Sigmoid colon (tissue), 7 donors: ENCODE measurements around the gene NDUFB2. TPM values are rescaled to one million over a fixed set of nuclear protein-coding genes. Genes with fewer than 3 reads are reported as not detected.
A peak's percentile ranks its signal among the peaks of the same experiment; 100 is the strongest.

Experiments
- DNase-seq: peaks from one replicate; pipeline ENCODE4 v3.0.0-alpha.2; 2019
- H3K27ac ChIP-seq, 4 donors: fragments of 200-600 bp; sonication (generic); one replicate each; pipeline ENCODE4 v1.5.1; 2016 to 2019; ENCODE audit warnings: mild to moderate bottlenecking in 1 of 4
- H3K27me3 ChIP-seq, 3 donors: fragments of 200-600 bp; sonication (generic); one replicate each; pipeline ENCODE4 v1.5.1; 2019; ENCODE audit warnings: mild to moderate bottlenecking in 1 of 3
- H3K36me3 ChIP-seq, 4 donors: fragments of 200-600 bp; sonication (generic); one replicate each; pipeline ENCODE4 v1.5.1; 2016 to 2019
- H3K4me1 ChIP-seq, 4 donors: fragments of 200-600 bp; sonication (generic); one replicate each; pipeline ENCODE4 v1.5.1; 2017 to 2019
- H3K4me3 ChIP-seq, 4 donors: fragments of 200-600 bp; sonication (generic); one replicate each; pipeline ENCODE4 v1.5.1; 2017 to 2019; ENCODE audit warnings: mild to moderate bottlenecking in 2 of 4, moderate library complexity in 1 of 4
- H3K9me3 ChIP-seq, 4 donors: fragments of 200-600 bp in 3 of 4; sonication (generic) in 3 of 4; one replicate each; pipeline versions ENCODE4 v1.5.1 to v1.6.1; 2013 to 2019
- CTCF ChIP-seq, 4 experiments: fragments of 450-650 bp in 3 of 4; fragments of 200-600 bp in 1 of 4; IDR thresholded peaks; one replicate each; pipeline ENCODE4 v1.5.1; 2016 to 2019; ENCODE audit warnings: antibody characterized with exemption in 4 of 4, mild to moderate bottlenecking in 3 of 4, moderate library complexity in 2 of 4
- EP300 ChIP-seq, 4 donors: sonication (generic); formaldehyde crosslinking; IDR thresholded peaks; one replicate each; pipeline ENCODE4 v1.6.1; 2017; ENCODE audit warnings: antibody characterized with exemption in 4 of 4
- POLR2A ChIP-seq, 2 donors: fragments of 450-650 bp; IDR thresholded peaks; one replicate each; pipeline ENCODE4 v1.6.1; 2016; ENCODE audit warnings: antibody characterized with exemption in 2 of 2, mild to moderate bottlenecking in 2 of 2, moderate library complexity in 2 of 2
- POLR2AphosphoS5 ChIP-seq, 4 donors: sonication (generic); formaldehyde crosslinking; IDR thresholded peaks; one replicate each; pipeline ENCODE4 v1.6.1; 2017; ENCODE audit warnings: antibody characterized with exemption in 4 of 4
- WGBS, 2 donors: extraction: QIAGEN DNeasy Blood & Tissue Kit; methylation state at CpG; one replicate each; pipeline ENCODE4 v1.1.7; 2013; 5-methylcytosine and 5-hydroxymethylcytosine counted together
- intact Hi-C: fragments of 100-400 bp; cut with DNase I; formaldehyde crosslinking; loops from one replicate; pipeline ENCODE4 v1.15.1; 2023
- polyA plus RNA-seq, 3 donors: library from polyadenylated mRNA; stranded (reverse); fragments of 200-250 nt; gene quantifications; one replicate each; pipeline ENCODE4 v1.2.3, GENCODE V29; 2013
- total RNA-seq, 4 donors: library from RNA; depleted of rRNA; stranded (reverse); fragments of >200 nt; gene quantifications; one replicate each; pipeline ENCODE4 v1.1.0, GENCODE V29; 2016
- donor health status: healthy with polysubstance abuse.
- donor health status: Bipolar disorder and iron deficiency.
- donor health status: healthy.

The NDUFB2 gene
- total and polyA plus RNA-seq, 7 donors: 170 to 979 (median 377) TPM

GRCh38 chr7:140680886-140681285 is 15.6 kb upstream of the NDUFB2 start:
- no peak overlapping the region for H3K4me3 ChIP-seq
- no peak overlapping the region for H3K27ac ChIP-seq
- peaks cover 0 to 3% (median 2%) of the 10 kb centered on the region in 4 donors for H3K4me1 ChIP-seq
- TF ChIP-seq EP300 (IDR thresholded peaks at IDR 0.05) (no peak), POLR2A (IDR thresholded peaks at IDR 0.05) (no peak), CTCF (IDR thresholded peaks at IDR 0.05) (no peak)
- intact Hi-C loops: no loop called here
- no peak for DNase-seq
- 94 to 95% methylated on average over 7 of the region's 7 CpGs for WGBS, 2 donors
- no peaks in the 10 kb centered on the region for H3K27me3 ChIP-seq
- peaks cover 0 to 76% (median 18%) of the 10 kb centered on the region in 4 donors for H3K36me3 ChIP-seq
- no peaks in the 10 kb centered on the region for H3K9me3 ChIP-seq

GRCh38 chr7:140681766-140682165 is 14.7 kb upstream of the NDUFB2 start:
- no peak for DNase-seq
- H3K9me3 ChIP-seq: no peaks in the 10 kb centered on the region
- TF ChIP-seq EP300 (IDR thresholded peaks at IDR 0.05) (no peak), POLR2A (IDR thresholded peaks at IDR 0.05) (no peak), CTCF (IDR thresholded peaks at IDR 0.05) (no peak), POLR2AphosphoS5 (IDR thresholded peaks at IDR 0.05) (no peak)
- no peak overlapping the region for H3K27ac ChIP-seq
- peaks cover 0 to 84% (median 22%) of the 10 kb centered on the region in 4 donors for H3K36me3 ChIP-seq
- intact Hi-C loops: no loop called here
- no peaks in the 10 kb centered on the region for H3K27me3 ChIP-seq
- WGBS, 2 donors: 95% methylated on average over 3 of the region's 3 CpGs
- H3K4me3 ChIP-seq: no peak overlapping the region
- no peaks in the 10 kb centered on the region for H3K4me1 ChIP-seq

GRCh38 chr7:140683657-140684056 is 12.9 kb upstream of the NDUFB2 start:
- Histone ChIP-seq H3K27me3 (no peaks in the 10 kb centered on the region), H3K9me3 (no peaks in the 10 kb centered on the region), H3K27ac (peak overlapping the region in 1 of 4 donors; percentile 31), H3K4me1 (no peaks in the 10 kb centered on the region), H3K4me3 (no peak overlapping the region), H3K36me3 (peaks cover 0 to 93% (median 33%) of the 10 kb centered on the region in 4 donors)
- DNase-seq: no peak
- 89 to 94% methylated on average over 3 of the region's 3 CpGs for WGBS, 2 donors
- TF ChIP-seq CTCF (IDR thresholded peaks at IDR 0.05) (no peak), POLR2AphosphoS5 (IDR thresholded peaks at IDR 0.05) (no peak), EP300 (IDR thresholded peaks at IDR 0.05) (no peak), POLR2A (IDR thresholded peaks at IDR 0.05) (no peak)
- intact Hi-C loops: no loop called here

- no peaks in the 10 kb centered on the region for H3K4me1 ChIP-seq
- DNase-seq: no peak
- peak overlapping the region in 1 of 4 donors; percentile 31 for H3K27ac ChIP-seq
- TF ChIP-seq EP300 (IDR thresholded peaks at IDR 0.05): no peak
- no peak for TF ChIP-seq POLR2A (IDR thresholded peaks at IDR 0.05)
- no peak overlapping the region for H3K4me3 ChIP-seq
- no peaks in the 10 kb centered on the region for H3K27me3 ChIP-seq
- H3K9me3 ChIP-seq: no peaks in the 10 kb centered on the region
- WGBS, 2 donors: 94 to 95% methylated on average over 20 of the region's 20 CpGs
- intact Hi-C loops: no loop called here
- peaks cover 0 to 92% (median 30%) of the 10 kb centered on the region in 4 donors for H3K36me3 ChIP-seq
Observed at GRCh38 chr7:140684066-140684950, 12.2 kb upstream of the NDUFB2 start.

- no peak overlapping the region for H3K4me3 ChIP-seq
- H3K4me1 ChIP-seq: no peaks in the 10 kb centered on the region
- TF ChIP-seq EP300 (IDR thresholded peaks at IDR 0.05) (no peak), POLR2A (IDR thresholded peaks at IDR 0.05) (no peak), CTCF (IDR thresholded peaks at IDR 0.05) (no peak), POLR2AphosphoS5 (IDR thresholded peaks at IDR 0.05) (no peak)
- H3K27ac ChIP-seq: no peak overlapping the region
- H3K36me3 ChIP-seq: peaks cover 0 to 90% (median 25%) of the 10 kb centered on the region in 4 donors
- H3K27me3 ChIP-seq: no peaks in the 10 kb centered on the region
- WGBS, 2 donors: 89 to 90% methylated on average over 10 of the region's 10 CpGs
- DNase-seq: no peak
- no peaks in the 10 kb centered on the region for H3K9me3 ChIP-seq
- intact Hi-C loops: no loop called here
Observed at GRCh38 chr7:140685407-140686087, 11.0 kb upstream of the NDUFB2 start.
